HepG2 (cell line): Measurements from ENCODE around the gene STRN4. TPM values are rescaled to one million over a fixed set of nuclear protein-coding genes. Genes with fewer than 3 reads are reported as not detected.

ENCODE experiments used
- ATAC-seq: fragments of 200-7000 bp; cut with Tn5 transposase; 3 replicates; pipeline ENCODE4 v1.9.1; 2020; ENCODE audit warnings: mild to moderate bottlenecking, moderate library complexity
- BruUV-seq: library from RNA; stranded (reverse); fragments of 400-500 nt; replicated peaks from 2 replicates; lab custom pipeline; 2021; lab: Mats Ljungman, UMichigan
- CTCF ChIA-PET: fragments of 300-600 bp; formaldehyde crosslinking; extraction: SDS; loops from one replicate; lab custom pipeline; 2021; ENCODE audit warnings: low total read pairs, inconsistent platforms, low intra/inter-chr PET ratio; lab: Yijun Ruan, JAX
- POLR2A ChIA-PET: fragments of 350-600 bp; sonication (Branson Sonifier 250); formaldehyde crosslinking; loops from one replicate; lab custom pipeline; 2020; ENCODE audit warnings: antibody characterized with exemption, inconsistent platforms; lab: Yijun Ruan, JAX
- DNase-seq: peaks from one replicate; pipeline ENCODE4 v3.0.0-alpha.2; 2015; ENCODE audit warnings: low spot score
- FAIRE-seq: peaks from 3 replicates; lab custom pipeline; 2011; peaks lifted over from hg19 to GRCh38; lab: Jason Lieb, UNC
- H2AFZ ChIP-seq: one replicate; pipeline ENCODE4 v1.6.1; 2011; ENCODE audit warnings: low read length, inconsistent platforms
- H3K27ac ChIP-seq: fragments of 300-600 bp; 3 replicates; pipeline ENCODE4 v1.8.0; 2011; ENCODE audit warnings: mixed run types, mild to moderate bottlenecking, mixed read lengths, low read length, inconsistent platforms; ENCODE audit not compliant: insufficient read depth; ENCODE audit errors: extremely low read length
- H3K27me3 ChIP-seq, 2 experiments: fragments of 200-600 bp in 1 of 2; 2 replicates in 1 of 2; 3 replicates in 1 of 2; pipeline versions ENCODE4 v1.6.0 to v1.8.0; 2011; ENCODE audit warnings: low read length in 2 of 2, mild to moderate bottlenecking in 2 of 2, moderate library complexity in 2 of 2, inconsistent platforms in 1 of 2; ENCODE audit not compliant: insufficient read depth in 2 of 2, control insufficient read depth in 1 of 2
- H3K36me3 ChIP-seq, 2 experiments: fragments of 200-600 bp in 1 of 2; replicated peaks in 1 of 2; 2 replicates in 1 of 2; 3 replicates in 1 of 2; pipeline versions ENCODE4 v1.5.1 to v1.8.0; 2011; ENCODE audit warnings: low read length in 2 of 2, inconsistent platforms in 1 of 2; ENCODE audit not compliant: insufficient read depth in 2 of 2, control insufficient read depth in 1 of 2
- H3K4me1 ChIP-seq: 2 replicates; pipeline ENCODE4 v1.5.1; 2012; ENCODE audit warnings: low read length, inconsistent platforms; ENCODE audit not compliant: insufficient read depth
- H3K4me2 ChIP-seq: 2 replicates; pipeline ENCODE4 v1.6.0; 2011; ENCODE audit warnings: low read depth, low read length, inconsistent platforms
- H3K4me3 ChIP-seq, 3 experiments: fragments of 200-600 bp in 1 of 3; sonication (generic), shearing (Covaris generic) in 1 of 3; replicated peaks in 1 of 3; 2 replicates each; pipeline ENCODE4 v1.5.1; 2011 to 2016; ENCODE audit warnings: low read length in 3 of 3, inconsistent platforms in 2 of 3, low read depth in 2 of 3, mild to moderate bottlenecking in 2 of 3, control low read depth in 1 of 3, mixed read lengths in 1 of 3; ENCODE audit not compliant: insufficient read depth in 1 of 3
- H3K79me2 ChIP-seq: one replicate; pipeline ENCODE4 v1.6.1; 2011; ENCODE audit warnings: low read length, inconsistent platforms; ENCODE audit not compliant: insufficient read depth
- H3K9ac ChIP-seq: 2 replicates; pipeline ENCODE4 v1.6.0; 2011; ENCODE audit warnings: mild to moderate bottlenecking, low read depth, low read length, inconsistent platforms; ENCODE audit not compliant: insufficient read depth
- H3K9me3 ChIP-seq: 2 replicates; pipeline ENCODE4 v1.5.1; 2012; ENCODE audit warnings: mild to moderate bottlenecking, low read length
- H4K20me1 ChIP-seq: 2 replicates; pipeline ENCODE4 v1.6.0; 2011; ENCODE audit warnings: inconsistent platforms, mild to moderate bottlenecking, low read length, moderate library complexity; ENCODE audit not compliant: insufficient read depth
- ATF5 ChIP-seq: sonication (generic); formaldehyde crosslinking; IDR thresholded peaks from 2 replicates; pipeline ENCODE4 v1.4.0; 2020; ENCODE audit warnings: mild to moderate bottlenecking, low read depth, missing genetic modification reagents
- CBX5 ChIP-seq: sonication (generic); formaldehyde crosslinking; IDR thresholded peaks from 2 replicates; pipeline ENCODE4 v1.4.0; 2020; ENCODE audit warnings: missing genetic modification reagents, borderline replicate concordance
- CHCHD3 ChIP-seq: sonication (generic); formaldehyde crosslinking; IDR thresholded peaks from 2 replicates; pipeline ENCODE4 v1.8.0; 2022; ENCODE audit warnings: mild to moderate bottlenecking, missing genetic modification reagents, moderate library complexity
- CTCF ChIP-seq: sonication (generic); formaldehyde crosslinking; IDR thresholded peaks from 2 replicates; pipeline ENCODE4 v1.5.0; 2020; ENCODE audit warnings: mild to moderate bottlenecking, missing genetic modification reagents, moderate library complexity
- ELF3 ChIP-seq: IDR thresholded peaks from 2 replicates; pipeline ENCODE4 v1.6.1; 2016; ENCODE audit warnings: missing genetic modification reagents, missing compliant biosample characterization
- JUN ChIP-seq: sonication (generic); formaldehyde crosslinking; IDR thresholded peaks from 2 replicates; pipeline ENCODE4 v1.4.0; 2020; ENCODE audit warnings: mild to moderate bottlenecking, missing genetic modification reagents
- JUND ChIP-seq: sonication (generic); formaldehyde crosslinking; IDR thresholded peaks from 2 replicates; pipeline ENCODE4 v1.8.0; 2022; ENCODE audit warnings: mild to moderate bottlenecking, missing genetic modification reagents
- KDM1A ChIP-seq: IDR thresholded peaks from 2 replicates; pipeline ENCODE4 v1.6.1; 2016; ENCODE audit warnings: missing compliant biosample characterization
- KDM2A ChIP-seq: sonication (generic); formaldehyde crosslinking; IDR thresholded peaks from 2 replicates; pipeline ENCODE4 v1.4.0; 2020; ENCODE audit warnings: low read depth, missing genetic modification reagents, borderline replicate concordance
- MNT ChIP-seq: fragments of 450-650 bp; IDR thresholded peaks from 2 replicates; pipeline ENCODE4 v1.6.1; 2016
- NCOA2 ChIP-seq: sonication (generic); formaldehyde crosslinking; IDR thresholded peaks from 2 replicates; pipeline ENCODE4 v1.8.0; 2022; ENCODE audit warnings: inconsistent platforms
- NR2F6 ChIP-seq, 2 experiments: IDR thresholded peaks; 2 replicates each; pipeline ENCODE4 v1.6.1; 2016; ENCODE audit warnings: antibody characterized with exemption in 1 of 2, mild to moderate bottlenecking in 1 of 2
- SAP130 ChIP-seq: IDR thresholded peaks from 2 replicates; pipeline ENCODE4 v1.6.1; 2016; ENCODE audit warnings: low read depth
- ZC3H4 ChIP-seq: sonication (generic); formaldehyde crosslinking; IDR thresholded peaks from 2 replicates; pipeline ENCODE4 v1.4.0; 2020; ENCODE audit warnings: missing genetic modification reagents, borderline replicate concordance
- ZFP91 ChIP-seq: sonication (generic); formaldehyde crosslinking; IDR thresholded peaks from 2 replicates; pipeline ENCODE4 v1.9.0; 2022; ENCODE audit warnings: missing genetic modification reagents, mild to moderate bottlenecking, borderline replicate concordance
- ZKSCAN1 ChIP-seq: fragments of 150-350 bp; IDR thresholded peaks from 2 replicates; pipeline ENCODE4 v1.6.1; 2014; ENCODE audit warnings: low read length
- ZNF263 ChIP-seq: sonication (generic); formaldehyde crosslinking; IDR thresholded peaks from 2 replicates; pipeline ENCODE4 v1.4.0; 2020; ENCODE audit warnings: missing genetic modification reagents
- ZNF296 ChIP-seq: sonication (generic); formaldehyde crosslinking; conservative IDR thresholded peaks from 2 replicates; pipeline ENCODE4 v1.5.0; 2020; ENCODE audit warnings: mild to moderate bottlenecking, missing genetic modification reagents
- ZNF879 ChIP-seq: sonication (generic); formaldehyde crosslinking; IDR thresholded peaks from 2 replicates; pipeline ENCODE4 v1.8.1; 2023; ENCODE audit warnings: missing genetic modification reagents
- WGBS: methylation state at CpG from one replicate; pipeline ENCODE4 v1.1.6; 2017; ENCODE audit warnings: low lambda C conversion rate; 5-methylcytosine and 5-hydroxymethylcytosine counted together
- in situ Hi-C: cut with HindIII; loops from 2 replicates; pipeline ENCODE4 v1.10.0; 2017; ENCODE audit warnings: low pct_unique_long_range_greater_than_20kb; ENCODE audit not compliant: extremely low pct_ligation_motif_present
- intact Hi-C: fragments of 100-400 bp; cut with micrococcal nuclease; formaldehyde crosslinking; loops from one replicate; pipeline ENCODE4 v1.10.0; 2022; ENCODE audit not compliant: unreplicated experiment
- polyA plus RNA-seq, 8 experiments: library from polyadenylated mRNA; depleted of rRNA in 3 of 8; stranded (reverse) in 7 of 8; unstranded in 1 of 8; fragments of >200 nt; fragmentation: Illumina TruSeq in 4 of 8; extraction: Trizol in 4 of 8; gene quantifications; 2 replicates each; pipeline versions ENCODE4 v1.2.1 to v1.2.3, GENCODE V29; 2011 to 2016; ENCODE audit warnings: low read depth in 4 of 8, missing spikeins in 1 of 8, mixed read lengths in 1 of 8; ENCODE audit not compliant: insufficient read depth in 1 of 8
- total RNA-seq, 5 experiments: library from RNA; depleted of rRNA; stranded (reverse); fragments of >200 nt; fragmentation: Illumina TruSeq; extraction: Trizol; gene quantifications; 2 replicates each; pipeline ENCODE4 v1.2.3, GENCODE V29; 2016; ENCODE audit warnings: low read depth in 1 of 5

Gene STRN4
- total and polyA plus RNA-seq, 2 of the 13 experiments (the other 11 are each of a cell fraction or from before 2014, with no cell fraction given): 43.1 to 57.3 TPM

GRCh38 chr19:46766569-46767317, 20.5 kb upstream of the STRN4 start:
- DNase-seq: peak; percentile 53
- ChIA-PET POLR2A (interaction anchor here (0.7 to 1.9 kb wide), 6 partner anchors 14 to 1522 kb away, joined by 3 to 11 read pairs (median 5); no protein-coding TSS in a partner anchor), CTCF (interaction anchor here (0.9 to 1.3 kb wide), 2 partner anchors 9 to 18 kb away, joined by 3 to 8 read pairs; no protein-coding TSS in a partner anchor)
- intact Hi-C loops (no loop called here), in situ Hi-C loops (no loop called here)
- Histone ChIP-seq H3K27me3 (no peaks in the 10 kb centered on the region), H3K4me2 (peak overlapping the region; percentile 36; the same call in 1 of the 2 replicates), H3K9me3 (no peaks in the 10 kb centered on the region), H3K79me2 (no peaks in the 10 kb centered on the region), H3K9ac (no peak overlapping the region), H3K4me1 (peaks cover 66% of the 10 kb centered on the region), H3K27ac (no peak overlapping the region), H3K4me3 (no peak overlapping the region), H2AFZ (no peak overlapping the region), H4K20me1 (no peaks in the 10 kb centered on the region), H3K36me3 (no peaks in the 10 kb centered on the region)
- peak; percentile 54 for ATAC-seq
- BruUV-seq: no TSS peak
- no peak for FAIRE-seq
- 39% methylated on average over 18 of the region's 18 CpGs for WGBS
- TF ChIP-seq ELF3 (CRISPR knock-in tag): no peak
- no peak for TF ChIP-seq ZNF296 (CRISPR knock-in tag)
- peak; percentile 95 for TF ChIP-seq ZNF263 (CRISPR knock-in tag)
- TF ChIP-seq ZFP91 (CRISPR knock-in tag): peak; percentile 30; the same call in 1 of the 2 replicates
- TF ChIP-seq KDM1A (CRISPR knock-in tag): 0 out of 2 replicates have a peak, but pooled peaks have one; percentile 69
- no peak for TF ChIP-seq ZKSCAN1
- TF ChIP-seq NR2F6 (IDR thresholded peaks at IDR 0.05): no peak
- TF ChIP-seq NR2F6 (CRISPR knock-in tag; IDR thresholded peaks at IDR 0.05): 0 out of 2 replicates have a peak, but pooled peaks have one; percentile 15
- TF ChIP-seq ATF5 (CRISPR knock-in tag): no peak
- TF ChIP-seq CTCF (CRISPR knock-in tag): peak; percentile 79
- TF ChIP-seq CHCHD3: no peak
- peak; percentile 67; the same call in 1 of the 2 replicates for TF ChIP-seq KDM2A (CRISPR knock-in tag)
- TF ChIP-seq MNT: no peak
- TF ChIP-seq CBX5 (CRISPR knock-in tag): 0 out of 2 replicates have a peak, but pooled peaks have one; percentile 33
- no peak for TF ChIP-seq JUN (CRISPR knock-in tag)
- 0 out of 2 replicates have a peak, but pooled peaks have one; percentile 12 for TF ChIP-seq NCOA2 (CRISPR knock-in tag)
- TF ChIP-seq JUND (CRISPR knock-in tag): no peak
- 0 out of 2 replicates have a peak, but pooled peaks have one; percentile 19 for TF ChIP-seq SAP130 (CRISPR knock-in tag)
- TF ChIP-seq ZC3H4 (CRISPR knock-in tag): no peak
- no peak for TF ChIP-seq ZNF879 (CRISPR knock-in tag)
